Measurements from ENCODE around the gene CR1L.

DNA sequence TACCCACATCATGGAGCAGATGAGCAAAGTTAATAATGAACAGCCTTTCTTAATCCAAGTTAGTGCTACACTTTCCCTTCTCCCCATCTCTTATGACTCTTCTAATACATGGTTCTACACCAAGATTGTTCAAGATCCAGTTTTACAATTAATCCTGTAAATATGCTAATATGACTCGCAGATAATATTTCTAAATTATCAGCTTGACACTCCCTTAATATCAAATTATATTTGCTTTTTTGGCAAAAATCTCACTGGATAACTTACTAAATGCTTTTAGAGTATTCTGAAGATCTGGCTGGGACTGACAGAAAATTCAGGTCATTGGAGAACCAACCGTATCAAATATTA, 24.4 kb upstream of the CR1L start:
- TF ChIP-seq, protein P1, sequence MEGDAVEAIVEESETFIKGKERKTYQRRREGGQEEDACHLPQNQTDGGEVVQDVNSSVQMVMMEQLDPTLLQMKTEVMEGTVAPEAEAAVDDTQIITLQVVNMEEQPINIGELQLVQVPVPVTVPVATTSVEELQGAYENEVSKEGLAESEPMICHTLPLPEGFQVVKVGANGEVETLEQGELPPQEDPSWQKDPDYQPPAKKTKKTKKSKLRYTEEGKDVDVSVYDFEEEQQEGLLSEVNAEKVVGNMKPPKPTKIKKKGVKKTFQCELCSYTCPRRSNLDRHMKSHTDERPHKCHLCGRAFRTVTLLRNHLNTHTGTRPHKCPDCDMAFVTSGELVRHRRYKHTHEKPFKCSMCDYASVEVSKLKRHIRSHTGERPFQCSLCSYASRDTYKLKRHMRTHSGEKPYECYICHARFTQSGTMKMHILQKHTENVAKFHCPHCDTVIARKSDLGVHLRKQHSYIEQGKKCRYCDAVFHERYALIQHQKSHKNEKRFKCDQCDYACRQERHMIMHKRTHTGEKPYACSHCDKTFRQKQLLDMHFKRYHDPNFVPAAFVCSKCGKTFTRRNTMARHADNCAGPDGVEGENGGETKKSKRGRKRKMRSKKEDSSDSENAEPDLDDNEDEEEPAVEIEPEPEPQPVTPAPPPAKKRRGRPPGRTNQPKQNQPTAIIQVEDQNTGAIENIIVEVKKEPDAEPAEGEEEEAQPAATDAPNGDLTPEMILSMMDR (IDR thresholded peaks at IDR 0.05): peak; percentile 43
- TF ChIP-seq, protein P2, sequence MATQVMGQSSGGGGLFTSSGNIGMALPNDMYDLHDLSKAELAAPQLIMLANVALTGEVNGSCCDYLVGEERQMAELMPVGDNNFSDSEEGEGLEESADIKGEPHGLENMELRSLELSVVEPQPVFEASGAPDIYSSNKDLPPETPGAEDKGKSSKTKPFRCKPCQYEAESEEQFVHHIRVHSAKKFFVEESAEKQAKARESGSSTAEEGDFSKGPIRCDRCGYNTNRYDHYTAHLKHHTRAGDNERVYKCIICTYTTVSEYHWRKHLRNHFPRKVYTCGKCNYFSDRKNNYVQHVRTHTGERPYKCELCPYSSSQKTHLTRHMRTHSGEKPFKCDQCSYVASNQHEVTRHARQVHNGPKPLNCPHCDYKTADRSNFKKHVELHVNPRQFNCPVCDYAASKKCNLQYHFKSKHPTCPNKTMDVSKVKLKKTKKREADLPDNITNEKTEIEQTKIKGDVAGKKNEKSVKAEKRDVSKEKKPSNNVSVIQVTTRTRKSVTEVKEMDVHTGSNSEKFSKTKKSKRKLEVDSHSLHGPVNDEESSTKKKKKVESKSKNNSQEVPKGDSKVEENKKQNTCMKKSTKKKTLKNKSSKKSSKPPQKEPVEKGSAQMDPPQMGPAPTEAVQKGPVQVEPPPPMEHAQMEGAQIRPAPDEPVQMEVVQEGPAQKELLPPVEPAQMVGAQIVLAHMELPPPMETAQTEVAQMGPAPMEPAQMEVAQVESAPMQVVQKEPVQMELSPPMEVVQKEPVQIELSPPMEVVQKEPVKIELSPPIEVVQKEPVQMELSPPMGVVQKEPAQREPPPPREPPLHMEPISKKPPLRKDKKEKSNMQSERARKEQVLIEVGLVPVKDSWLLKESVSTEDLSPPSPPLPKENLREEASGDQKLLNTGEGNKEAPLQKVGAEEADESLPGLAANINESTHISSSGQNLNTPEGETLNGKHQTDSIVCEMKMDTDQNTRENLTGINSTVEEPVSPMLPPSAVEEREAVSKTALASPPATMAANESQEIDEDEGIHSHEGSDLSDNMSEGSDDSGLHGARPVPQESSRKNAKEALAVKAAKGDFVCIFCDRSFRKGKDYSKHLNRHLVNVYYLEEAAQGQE (IDR thresholded peaks at IDR 0.05; ENCODE audit: insufficient read depth in 1 of 2, low read depth in 2 of 2, low read length in 1 of 2): no peak
